HepG2 (cell line): Measurements from ENCODE around the gene TATDN2.

Experiments
- BRCA1 ChIP-seq: sonication (generic); formaldehyde crosslinking; IDR thresholded peaks from 2 replicates; pipeline ENCODE4 v1.4.0; 2020; ENCODE audit warnings: missing genetic modification reagents
- FOSL2 ChIP-seq: sonication (generic); formaldehyde crosslinking; IDR thresholded peaks from 2 replicates; pipeline ENCODE4 v1.4.0; 2020; ENCODE audit warnings: missing genetic modification reagents
- JUNB ChIP-seq: sonication (generic); formaldehyde crosslinking; IDR thresholded peaks from 2 replicates; pipeline ENCODE4 v1.8.0; 2022; ENCODE audit warnings: missing genetic modification reagents, mild to moderate bottlenecking, borderline replicate concordance
- MXI1 ChIP-seq: IDR thresholded peaks from 3 replicates; pipeline ENCODE4 v1.6.1; 2012; ENCODE audit warnings: low read depth, low read length, inconsistent platforms, borderline replicate concordance
- NFYB ChIP-seq: sonication (generic); formaldehyde crosslinking; IDR thresholded peaks from 2 replicates; pipeline ENCODE4 v1.4.0; 2020; ENCODE audit warnings: missing genetic modification reagents
- RAD21 ChIP-seq: fragments of 450-650 bp; formaldehyde crosslinking; IDR thresholded peaks from 2 replicates; pipeline ENCODE4 v1.5.0; 2020; ENCODE audit warnings: mild to moderate bottlenecking
- ZNF10 ChIP-seq: sonication (generic); formaldehyde crosslinking; IDR thresholded peaks from 2 replicates; pipeline ENCODE4 v1.4.0; 2020; ENCODE audit warnings: mild to moderate bottlenecking, low read depth, missing genetic modification reagents, borderline replicate concordance
- ZNF138 ChIP-seq: sonication (generic); formaldehyde crosslinking; IDR thresholded peaks from 2 replicates; pipeline ENCODE4 v1.5.0; 2020; ENCODE audit warnings: mild to moderate bottlenecking, low read depth, missing genetic modification reagents
- ZNF616 ChIP-seq: sonication (generic); formaldehyde crosslinking; IDR thresholded peaks from 2 replicates; pipeline ENCODE4 v1.5.0; 2020; ENCODE audit warnings: low read depth, mild to moderate bottlenecking, missing genetic modification reagents
- ZNF883 ChIP-seq: sonication (generic); formaldehyde crosslinking; IDR thresholded peaks from 2 replicates; pipeline ENCODE4 v1.5.1; 2020; ENCODE audit warnings: mild to moderate bottlenecking, missing genetic modification reagents; ENCODE audit errors: not compliant biosample characterization
- TF ChIP-seq, protein P1 (sequence below): sonication (generic); formaldehyde crosslinking; IDR thresholded peaks from 2 replicates; pipeline ENCODE4 v1.8.1; 2023; ENCODE audit warnings: mild to moderate bottlenecking, missing genetic modification reagents, borderline replicate concordance
- TF ChIP-seq, protein P2 (sequence below): sonication (generic); formaldehyde crosslinking; IDR thresholded peaks from 2 replicates; pipeline ENCODE4 v1.4.0; 2020; ENCODE audit warnings: missing genetic modification reagents
- TF ChIP-seq, protein P3 (sequence below): sonication (generic); formaldehyde crosslinking; IDR thresholded peaks from 2 replicates; pipeline ENCODE4 v1.5.0; 2020; ENCODE audit warnings: mild to moderate bottlenecking, missing genetic modification reagents, moderate library complexity

DNA sequence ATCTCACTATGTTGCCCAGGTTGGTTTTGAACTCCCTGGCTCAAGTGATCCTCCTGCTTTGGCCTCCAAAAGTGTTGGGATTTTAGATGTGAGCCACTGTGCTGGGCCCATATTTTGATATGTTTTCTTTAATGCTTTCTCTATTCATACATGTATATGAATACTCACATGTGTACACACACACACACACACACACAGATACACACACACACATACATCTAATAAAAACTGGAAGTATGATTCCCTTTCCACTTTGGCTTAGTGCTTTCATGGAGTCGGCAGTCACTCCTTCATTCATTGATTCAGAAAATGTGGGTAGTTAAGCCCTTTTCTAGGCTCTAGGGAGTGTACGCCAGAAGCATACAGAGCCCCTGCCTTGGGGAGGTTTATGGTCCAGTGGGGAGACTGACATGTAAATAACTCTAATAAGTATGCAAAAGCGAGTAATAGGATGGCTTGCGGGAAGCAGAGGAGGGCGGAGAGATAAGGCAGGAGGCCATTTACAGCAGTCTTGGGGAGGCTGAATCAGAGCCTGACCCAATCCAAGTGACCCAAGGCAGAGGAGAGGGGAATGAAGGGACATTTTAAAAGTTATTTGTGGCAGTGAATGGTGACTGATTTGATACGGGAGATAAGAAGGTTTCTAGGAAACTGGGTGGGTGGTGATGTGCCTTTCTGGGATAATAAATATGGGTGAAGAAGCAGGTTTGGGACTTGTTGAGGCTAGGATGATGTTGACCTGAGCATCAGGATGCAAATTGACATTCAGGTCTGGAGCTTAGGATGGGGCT, 32.5 kb upstream of the TATDN2 start:
- no peak for TF ChIP-seq ZNF10 (CRISPR knock-in tag)
- no peak for TF ChIP-seq JUNB
- TF ChIP-seq, protein P1, sequence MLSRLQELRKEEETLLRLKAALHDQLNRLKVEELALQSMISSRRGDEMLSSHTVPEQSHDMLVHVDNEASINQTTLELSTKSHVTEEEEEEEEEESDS (CRISPR knock-in tag): no peak
- TF ChIP-seq RAD21 (CRISPR knock-in tag): no peak
- no peak for TF ChIP-seq ZNF883
- TF ChIP-seq NFYB (CRISPR knock-in tag): no peak
- TF ChIP-seq, protein P2, sequence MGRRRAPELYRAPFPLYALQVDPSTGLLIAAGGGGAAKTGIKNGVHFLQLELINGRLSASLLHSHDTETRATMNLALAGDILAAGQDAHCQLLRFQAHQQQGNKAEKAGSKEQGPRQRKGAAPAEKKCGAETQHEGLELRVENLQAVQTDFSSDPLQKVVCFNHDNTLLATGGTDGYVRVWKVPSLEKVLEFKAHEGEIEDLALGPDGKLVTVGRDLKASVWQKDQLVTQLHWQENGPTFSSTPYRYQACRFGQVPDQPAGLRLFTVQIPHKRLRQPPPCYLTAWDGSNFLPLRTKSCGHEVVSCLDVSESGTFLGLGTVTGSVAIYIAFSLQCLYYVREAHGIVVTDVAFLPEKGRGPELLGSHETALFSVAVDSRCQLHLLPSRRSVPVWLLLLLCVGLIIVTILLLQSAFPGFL (CRISPR knock-in tag): no peak
- TF ChIP-seq ZNF138 (CRISPR knock-in tag): no peak
- TF ChIP-seq BRCA1 (CRISPR knock-in tag): no peak
- TF ChIP-seq ZNF616: no peak
- TF ChIP-seq, protein P3, sequence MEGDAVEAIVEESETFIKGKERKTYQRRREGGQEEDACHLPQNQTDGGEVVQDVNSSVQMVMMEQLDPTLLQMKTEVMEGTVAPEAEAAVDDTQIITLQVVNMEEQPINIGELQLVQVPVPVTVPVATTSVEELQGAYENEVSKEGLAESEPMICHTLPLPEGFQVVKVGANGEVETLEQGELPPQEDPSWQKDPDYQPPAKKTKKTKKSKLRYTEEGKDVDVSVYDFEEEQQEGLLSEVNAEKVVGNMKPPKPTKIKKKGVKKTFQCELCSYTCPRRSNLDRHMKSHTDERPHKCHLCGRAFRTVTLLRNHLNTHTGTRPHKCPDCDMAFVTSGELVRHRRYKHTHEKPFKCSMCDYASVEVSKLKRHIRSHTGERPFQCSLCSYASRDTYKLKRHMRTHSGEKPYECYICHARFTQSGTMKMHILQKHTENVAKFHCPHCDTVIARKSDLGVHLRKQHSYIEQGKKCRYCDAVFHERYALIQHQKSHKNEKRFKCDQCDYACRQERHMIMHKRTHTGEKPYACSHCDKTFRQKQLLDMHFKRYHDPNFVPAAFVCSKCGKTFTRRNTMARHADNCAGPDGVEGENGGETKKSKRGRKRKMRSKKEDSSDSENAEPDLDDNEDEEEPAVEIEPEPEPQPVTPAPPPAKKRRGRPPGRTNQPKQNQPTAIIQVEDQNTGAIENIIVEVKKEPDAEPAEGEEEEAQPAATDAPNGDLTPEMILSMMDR (CRISPR knock-in tag): no peak
- no peak for TF ChIP-seq FOSL2
- TF ChIP-seq MXI1: no peak
